ENCODE results near the gene IGFBP2.

- TF ChIP-seq SUZ12 (IDR thresholded peaks at IDR 0.05) (no peak), CTBP1 (IDR thresholded peaks at IDR 0.05; ENCODE audit: borderline replicate concordance) (no peak), ARNT (IDR thresholded peaks at IDR 0.05) (no peak), ZNF384 (IDR thresholded peaks at IDR 0.05) (no peak), ELF4 (IDR thresholded peaks at IDR 0.05) (no peak), FOXM1 (IDR thresholded peaks at IDR 0.05; ENCODE audit: borderline replicate concordance) (no peak), FOXA1 (IDR thresholded peaks at IDR 0.05) (no peak), HDGF (IDR thresholded peaks at IDR 0.05; ENCODE audit: borderline replicate concordance) (no peak), FOXK2 (IDR thresholded peaks at IDR 0.05) (no peak), SP1 (IDR thresholded peaks at IDR 0.05) (no peak), NFRKB (IDR thresholded peaks at IDR 0.05) (no peak), LEF1 (IDR thresholded peaks at IDR 0.05; ENCODE audit: borderline replicate concordance) (no peak)
- TF ChIP-seq, protein P1, sequence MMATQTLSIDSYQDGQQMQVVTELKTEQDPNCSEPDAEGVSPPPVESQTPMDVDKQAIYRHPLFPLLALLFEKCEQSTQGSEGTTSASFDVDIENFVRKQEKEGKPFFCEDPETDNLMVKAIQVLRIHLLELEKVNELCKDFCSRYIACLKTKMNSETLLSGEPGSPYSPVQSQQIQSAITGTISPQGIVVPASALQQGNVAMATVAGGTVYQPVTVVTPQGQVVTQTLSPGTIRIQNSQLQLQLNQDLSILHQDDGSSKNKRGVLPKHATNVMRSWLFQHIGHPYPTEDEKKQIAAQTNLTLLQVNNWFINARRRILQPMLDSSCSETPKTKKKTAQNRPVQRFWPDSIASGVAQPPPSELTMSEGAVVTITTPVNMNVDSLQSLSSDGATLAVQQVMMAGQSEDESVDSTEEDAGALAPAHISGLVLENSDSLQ (IDR thresholded peaks at IDR 0.05) = no peak
Measured at GRCh38 chr2:216643986-216644659, 10.9 kb downstream of the IGFBP2 start.

Measured in HEK293T (cell line).